Measurements from ENCODE around the gene ZRSR2. TPM values are rescaled to one million over a fixed set of nuclear protein-coding genes. Genes with fewer than 3 reads are reported as not detected.
"Not testable (repeated sequence)": the region's sequence is repeated elsewhere in the genome, so short reads cannot be mapped to it uniquely, and the experiment has no call there.

The ZRSR2 gene
- total RNA-seq, 2 experiments from 2014 or later: 21.9 to 24.2 TPM

DNA sequence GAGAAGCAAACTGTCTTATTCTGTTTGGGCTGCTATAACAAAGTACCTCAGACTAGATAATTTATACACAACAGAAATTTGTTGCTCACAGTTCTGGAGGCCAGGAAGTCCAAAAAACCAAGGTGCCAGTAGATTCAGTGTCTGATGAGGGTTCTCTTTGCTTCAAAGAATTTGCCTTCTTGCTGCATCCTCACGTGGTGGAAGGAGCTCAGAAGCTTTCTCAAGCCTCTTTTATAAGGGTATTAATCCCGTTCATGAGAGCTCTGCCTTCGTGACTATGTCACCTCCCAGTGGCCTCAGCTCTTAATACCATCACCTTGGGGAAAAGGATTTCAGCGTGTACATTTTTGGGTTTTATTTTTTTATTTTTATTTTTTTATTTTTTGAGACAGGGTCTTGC, 32.1 kb upstream of the ZRSR2 start:
- ChIA-PET CTCF (interaction anchor here (1.0 to 3.3 kb wide), 2 partner anchors 19 to 71 kb away, joined by 3 to 17 read pairs; partner anchors contain the start of gene CA5B), POLR2A (interaction anchor here (0.7 to 14.0 kb wide), 6 partner anchors 7 to 97 kb away, joined by 3 to 228 read pairs (median 12); partner anchors contain the start of genes CA5B and ZRSR2)
- H3K4me3 Mint-ChIP-seq: no peak overlapping the region
- H3K27me3 Mint-ChIP-seq: no peaks in the 10 kb centered on the region
- peaks cover 16% of the 10 kb centered on the region for H3K36me3 Mint-ChIP-seq (ENCODE audit: low read depth)
- DNase-seq: no peak
- peak overlapping the region; percentile 65 for H3K27ac Mint-ChIP-seq
- H3K4me1 Mint-ChIP-seq: peaks cover 53% of the 10 kb centered on the region
- no peaks in the 10 kb centered on the region for H3K9me3 Mint-ChIP-seq

DNA sequence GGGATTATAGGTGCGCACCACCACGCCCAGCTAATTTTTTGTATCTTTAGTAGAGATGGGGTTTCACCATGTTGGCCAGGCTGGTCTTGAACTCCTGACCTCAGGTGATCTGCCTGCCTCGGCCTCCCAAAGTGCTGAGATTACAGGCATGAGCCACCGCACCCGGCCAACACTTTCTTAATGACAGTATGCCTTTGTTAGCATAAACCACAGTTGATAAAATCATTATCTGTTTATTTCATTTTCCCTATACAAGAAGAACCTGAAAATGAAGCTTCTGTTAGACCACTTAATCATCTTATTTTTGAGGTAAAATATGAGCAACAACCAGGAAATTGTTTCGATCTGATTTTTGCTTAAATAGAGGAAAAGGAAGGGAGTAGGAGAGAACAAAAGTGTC, 30.4 kb upstream of the ZRSR2 start:
- not testable (repeated sequence) for DNase-seq, H3K27me3 Mint-ChIP-seq, H3K4me3 Mint-ChIP-seq, H3K9me3 Mint-ChIP-seq
- ChIA-PET CTCF (interaction anchor here (0.7 to 3.3 kb wide), 2 partner anchors 21 to 302 kb away, joined by 4 to 17 read pairs; partner anchors contain the start of gene CA5B), POLR2A (interaction anchor here (0.7 to 14.0 kb wide), 5 partner anchors 9 to 30 kb away, joined by 3 to 228 read pairs (median 15); partner anchors contain the start of genes CA5B and ZRSR2)
- H3K36me3 Mint-ChIP-seq (ENCODE audit: low read depth): peaks cover 11% of the 10 kb centered on the region
- H3K4me1 Mint-ChIP-seq: peaks cover 44% of the 10 kb centered on the region
- H3K27ac Mint-ChIP-seq: peak overlapping the region; percentile 74

DNA sequence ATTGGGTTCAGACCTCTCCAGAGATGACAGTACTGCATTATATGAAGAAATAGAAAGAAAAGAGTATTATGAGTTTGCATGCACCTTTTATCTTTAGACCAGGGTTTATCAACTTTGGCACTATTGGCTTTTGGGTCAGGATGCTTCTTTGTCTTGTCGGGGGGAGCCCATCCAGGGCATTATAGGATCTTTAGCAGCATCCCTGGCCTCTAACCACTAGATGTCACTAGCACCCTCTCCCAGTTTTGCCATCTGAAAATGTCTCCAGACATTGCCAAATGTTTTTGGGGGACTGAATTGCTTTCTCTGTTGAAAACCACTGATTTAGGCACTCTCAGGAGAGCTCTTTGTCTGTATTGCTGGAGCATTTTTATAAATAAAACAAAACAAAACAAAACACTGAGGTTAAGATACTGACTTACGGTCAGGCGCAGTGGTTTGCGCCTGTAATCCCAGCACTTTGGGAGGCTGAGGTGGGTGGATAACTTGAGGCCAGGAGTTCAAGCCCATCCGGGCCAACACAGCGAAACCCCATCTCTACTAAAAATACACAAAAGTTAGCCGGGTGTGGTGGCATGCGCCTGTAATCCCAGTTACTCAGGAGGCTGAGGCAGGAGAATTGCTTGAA, 28.6 kb upstream of the ZRSR2 start:
- H3K36me3 Mint-ChIP-seq (ENCODE audit: low read depth): peaks cover 8% of the 10 kb centered on the region
- H3K27me3 Mint-ChIP-seq: no peaks in the 10 kb centered on the region
- ChIA-PET POLR2A (no interaction called here), CTCF (interaction anchor here (1.0 kb wide), 1 partner anchor 11 kb away, joined by 3 read pairs; no protein-coding TSS in a partner anchor)
- DNase-seq: peak; percentile 41
- H3K4me3 Mint-ChIP-seq: no peak overlapping the region
- H3K4me1 Mint-ChIP-seq: peaks cover 38% of the 10 kb centered on the region
- H3K9me3 Mint-ChIP-seq: no peaks in the 10 kb centered on the region
- peak overlapping the region; percentile 51 for H3K27ac Mint-ChIP-seq

DNA sequence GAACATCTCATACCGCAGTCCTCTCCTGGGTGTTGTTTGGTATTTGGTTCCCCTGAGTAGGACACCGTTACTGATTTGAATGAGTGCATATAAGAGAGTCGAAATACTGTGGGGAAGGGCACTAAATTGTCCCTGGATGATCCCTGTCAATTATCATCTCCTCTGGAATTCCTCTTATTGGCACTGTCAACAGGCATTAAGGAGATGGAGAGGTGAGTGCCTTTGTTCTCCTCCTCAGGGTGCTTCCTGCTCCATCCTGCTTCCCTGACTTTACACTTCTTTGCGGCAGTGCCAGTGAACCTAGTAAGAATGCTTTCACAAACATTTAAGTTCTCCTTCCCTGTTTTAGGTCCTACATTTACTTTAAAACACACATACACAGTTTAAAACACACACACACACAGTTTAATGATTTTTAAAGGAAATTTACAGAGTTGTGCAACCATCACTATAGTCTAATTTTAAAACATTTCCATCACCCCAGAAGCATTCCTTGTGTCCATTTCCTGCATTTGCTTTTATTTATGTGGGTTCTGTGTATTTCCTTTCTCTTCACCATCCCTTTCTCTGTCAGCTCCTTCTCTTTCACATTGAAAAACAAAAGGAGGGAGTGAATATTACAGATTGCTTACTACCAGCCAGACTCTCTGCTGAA, 20.9 kb upstream of the ZRSR2 start:
- DNase-seq: no peak
- no peak overlapping the region for H3K27ac Mint-ChIP-seq
- H3K4me3 Mint-ChIP-seq: no peak overlapping the region
- CTCF ChIA-PET: no interaction called here
- no peaks in the 10 kb centered on the region for H3K9me3 Mint-ChIP-seq
- POLR2A ChIA-PET: no interaction called here
- H3K4me1 Mint-ChIP-seq: peaks cover 18% of the 10 kb centered on the region
- H3K36me3 Mint-ChIP-seq (ENCODE audit: low read depth): peaks cover 29% of the 10 kb centered on the region
- no peaks in the 10 kb centered on the region for H3K27me3 Mint-ChIP-seq

DNA sequence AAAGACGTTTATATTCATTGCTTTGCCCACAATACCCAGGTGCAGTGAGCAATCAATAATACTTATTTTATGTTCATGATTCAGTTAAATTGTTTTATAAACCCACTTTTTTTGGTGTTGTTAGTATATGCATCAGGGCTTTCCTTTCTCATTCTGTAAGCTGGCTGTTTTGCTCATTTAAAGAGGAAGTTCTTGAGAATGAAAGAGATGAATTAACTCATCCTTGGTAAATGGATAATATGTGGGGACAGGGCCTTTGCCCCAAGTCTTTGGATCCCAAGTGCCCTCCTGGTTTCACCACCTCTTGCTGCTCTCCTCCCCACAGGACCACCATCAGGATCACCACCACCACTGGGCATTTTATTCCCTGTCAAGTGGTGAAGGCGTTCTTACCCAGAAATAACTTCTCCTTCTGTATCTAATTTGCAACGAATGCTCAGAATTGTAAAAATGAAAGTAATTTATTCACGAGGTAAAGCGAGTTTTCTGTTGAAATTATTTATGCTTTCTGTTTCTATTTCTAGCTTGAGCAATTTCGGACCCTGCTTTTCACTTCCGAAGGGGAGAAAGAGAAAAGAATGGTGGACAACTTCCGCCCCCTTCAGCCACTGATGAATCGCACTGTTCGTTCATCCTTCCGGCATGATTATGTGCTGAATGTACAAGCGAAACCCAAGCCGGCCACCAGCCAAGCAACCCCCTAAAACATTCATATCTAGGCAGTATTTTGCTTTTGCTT, 8.2 kb upstream of the ZRSR2 start:
- Mint-ChIP-seq H3K4me3 (peak overlapping the region; percentile 81), H3K27me3 (no peaks in the 10 kb centered on the region), H3K4me1 (peaks cover 14% of the 10 kb centered on the region), H3K36me3 (ENCODE audit: low read depth) (peaks cover 36% of the 10 kb centered on the region), H3K9me3 (no peaks in the 10 kb centered on the region), H3K27ac (peak overlapping the region; percentile 99)
- CTCF ChIA-PET: interaction anchor here (0.9 to 1.4 kb wide), 2 partner anchors 33 to 44 kb away, joined by 3 to 5 read pairs; partner anchors contain the start of gene CA5B
- POLR2A ChIA-PET: interaction anchor here (1.0 to 3.4 kb wide), 8 partner anchors 8 to 73 kb away, joined by 3 to 24 read pairs (median 8); partner anchors contain the start of genes AP1S2, CA5B and ZRSR2
- DNase-seq: peak; percentile 43

DNA sequence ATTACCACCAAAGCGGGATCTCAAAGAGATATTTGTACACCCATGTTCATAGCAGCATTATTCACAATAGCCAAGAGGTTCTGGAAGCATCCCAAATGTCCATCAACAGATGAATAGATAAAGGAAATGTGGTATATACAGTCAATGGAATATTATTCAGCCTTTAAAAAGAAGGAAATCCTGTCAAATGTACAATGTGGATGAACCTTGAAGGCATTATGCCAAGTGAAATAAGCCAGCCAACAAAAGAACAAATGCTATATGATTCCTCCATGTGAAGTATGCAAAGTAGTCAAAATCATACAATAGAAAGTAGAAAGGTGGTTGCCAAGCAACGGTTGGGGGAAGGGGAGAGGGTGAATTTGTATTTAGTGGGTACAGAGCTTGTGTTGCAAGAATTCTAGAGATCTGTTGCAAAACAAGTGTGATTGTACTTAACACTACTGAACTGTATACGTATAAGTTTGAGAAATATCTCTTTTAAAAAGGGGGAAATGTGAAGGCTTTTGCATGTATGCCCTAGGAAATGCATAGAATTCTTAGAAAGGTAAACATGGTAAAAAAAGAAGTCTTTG, 5.0 kb upstream of the ZRSR2 start:
- Mint-ChIP-seq H3K27me3 (no peaks in the 10 kb centered on the region), H3K27ac (no peak overlapping the region), H3K4me1 (peaks cover 18% of the 10 kb centered on the region), H3K36me3 (ENCODE audit: low read depth) (peaks cover 24% of the 10 kb centered on the region), H3K9me3 (no peaks in the 10 kb centered on the region), H3K4me3 (no peak overlapping the region)
- POLR2A ChIA-PET: no interaction called here
- DNase-seq: no peak
- CTCF ChIA-PET: no interaction called here

DNA sequence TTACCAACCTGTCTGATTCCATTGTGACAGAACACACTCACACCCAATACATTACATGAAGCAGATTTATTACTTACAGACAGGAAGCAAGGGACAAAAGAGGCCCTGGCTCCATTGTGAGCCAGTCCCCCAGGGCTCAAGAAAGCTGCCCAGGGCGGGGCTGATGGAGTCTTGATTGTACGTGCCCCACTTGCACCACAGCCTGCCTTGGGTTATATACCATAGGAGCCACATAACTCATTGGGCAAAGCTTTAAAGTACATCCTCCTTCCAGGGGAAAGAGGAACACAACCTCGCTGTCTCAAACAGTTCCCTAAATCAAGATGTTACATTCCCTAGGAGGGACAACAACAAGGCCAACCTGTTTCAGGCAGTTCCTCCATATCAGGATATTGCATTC, 3.4 kb upstream of the ZRSR2 start:
- H3K9me3 Mint-ChIP-seq: no peaks in the 10 kb centered on the region
- peaks cover 19% of the 10 kb centered on the region for H3K36me3 Mint-ChIP-seq (ENCODE audit: low read depth)
- peaks cover 14% of the 10 kb centered on the region for H3K4me1 Mint-ChIP-seq
- H3K27me3 Mint-ChIP-seq: no peaks in the 10 kb centered on the region
- no peak overlapping the region for H3K4me3 Mint-ChIP-seq
- DNase-seq: no peak
- H3K27ac Mint-ChIP-seq: no peak overlapping the region
- CTCF ChIA-PET: no interaction called here
- POLR2A ChIA-PET: interaction anchor here (1.4 kb wide), 1 partner anchor 49 kb away, joined by 6 read pairs; the partner anchor contains the start of gene CA5B

DNA sequence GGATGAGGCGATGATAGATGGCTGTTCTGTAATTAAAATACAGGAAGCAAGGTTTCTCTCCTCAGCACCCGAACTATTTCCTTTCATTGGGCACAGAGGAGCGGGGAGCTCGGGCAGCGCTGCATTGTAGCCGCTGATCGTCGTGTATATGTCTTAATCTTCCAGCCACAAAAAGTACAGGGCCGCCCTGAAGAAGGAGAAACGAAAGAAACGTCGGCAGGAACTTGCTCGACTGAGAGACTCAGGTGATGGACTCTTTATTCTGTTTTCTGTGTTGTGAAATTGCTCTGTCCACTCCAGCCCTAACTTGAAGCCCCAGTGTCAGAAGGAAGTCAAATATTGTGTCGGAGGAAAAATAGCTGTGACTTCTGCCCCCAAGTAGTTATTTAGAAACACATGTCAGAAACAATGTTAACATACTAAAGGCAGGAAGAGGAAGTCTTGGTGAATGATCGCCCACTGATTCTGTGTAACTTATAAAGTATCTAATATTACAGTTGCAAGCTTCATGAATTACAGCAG, 546 bp downstream of the ZRSR2 start:
- Mint-ChIP-seq H3K4me1 (peaks cover 34% of the 10 kb centered on the region), H3K36me3 (ENCODE audit: low read depth) (peaks cover 18% of the 10 kb centered on the region), H3K27me3 (no peaks in the 10 kb centered on the region), H3K4me3 (no peak overlapping the region), H3K9me3 (no peaks in the 10 kb centered on the region), H3K27ac (no peak overlapping the region)
- no peak for DNase-seq
- POLR2A ChIA-PET: interaction anchor here (0.7 to 3.8 kb wide), 22 partner anchors 9 to 929 kb away, joined by 3 to 42 read pairs (median 6); partner anchors contain the start of genes AP1S2, CA5B and SYAP1
- CTCF ChIA-PET: interaction anchor here (0.6 to 1.8 kb wide), 5 partner anchors 34 to 458 kb away, joined by 3 to 10 read pairs (median 3); partner anchors contain the start of genes AP1S2 and CA5B

DNA sequence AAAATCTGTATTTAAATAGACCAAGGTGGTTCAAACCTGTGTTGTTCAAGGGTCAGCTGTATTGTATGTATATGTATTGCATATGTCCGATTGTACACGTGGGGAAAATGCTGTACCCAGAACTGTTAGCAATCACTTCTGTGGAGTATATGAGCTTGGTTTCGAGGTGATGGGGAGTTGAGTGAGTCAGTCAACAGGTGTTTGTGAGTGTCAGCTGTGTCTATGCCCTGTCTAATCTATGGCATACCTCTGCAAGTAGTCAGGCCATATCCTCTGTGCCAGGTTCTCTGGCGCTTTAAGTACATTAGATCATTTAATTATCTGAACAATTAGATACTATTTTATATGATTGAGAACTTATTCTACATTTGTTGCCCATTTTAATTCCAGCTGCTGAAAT, 7.4 kb downstream of the ZRSR2 start:
- H3K27ac Mint-ChIP-seq: no peak overlapping the region
- ChIA-PET CTCF (interaction anchor here (0.9 kb wide), 1 partner anchor 9 kb away, joined by 3 read pairs; no protein-coding TSS in a partner anchor), POLR2A (no interaction called here)
- H3K4me3 Mint-ChIP-seq: no peak overlapping the region
- H3K9me3 Mint-ChIP-seq: no peaks in the 10 kb centered on the region
- H3K27me3 Mint-ChIP-seq: no peaks in the 10 kb centered on the region
- DNase-seq: no peak
- H3K36me3 Mint-ChIP-seq (ENCODE audit: low read depth): peaks cover 35% of the 10 kb centered on the region
- H3K4me1 Mint-ChIP-seq: peaks cover 43% of the 10 kb centered on the region

DNA sequence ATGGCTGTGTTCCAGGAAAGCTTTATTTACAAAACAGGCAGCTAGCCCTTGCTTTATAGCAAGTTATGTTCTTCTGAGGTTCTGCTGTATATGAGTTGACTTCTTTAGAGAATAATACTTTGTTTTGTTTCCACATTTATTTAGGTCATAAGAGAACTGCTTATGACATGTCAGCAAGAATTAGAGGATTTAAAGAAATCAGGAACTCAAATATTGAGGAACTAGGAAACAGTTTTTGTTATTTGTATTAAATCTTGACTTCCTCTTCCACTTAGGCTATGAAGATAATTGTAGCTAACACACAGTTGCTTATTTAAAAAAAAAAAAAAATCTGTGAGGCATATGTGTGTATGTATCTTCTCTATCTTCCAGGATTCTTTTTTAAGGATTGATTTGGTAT, 14.3 kb downstream of the ZRSR2 start:
- Mint-ChIP-seq H3K27me3 (no peaks in the 10 kb centered on the region), H3K27ac (no peak overlapping the region)
- CTCF ChIA-PET: no interaction called here

DNA sequence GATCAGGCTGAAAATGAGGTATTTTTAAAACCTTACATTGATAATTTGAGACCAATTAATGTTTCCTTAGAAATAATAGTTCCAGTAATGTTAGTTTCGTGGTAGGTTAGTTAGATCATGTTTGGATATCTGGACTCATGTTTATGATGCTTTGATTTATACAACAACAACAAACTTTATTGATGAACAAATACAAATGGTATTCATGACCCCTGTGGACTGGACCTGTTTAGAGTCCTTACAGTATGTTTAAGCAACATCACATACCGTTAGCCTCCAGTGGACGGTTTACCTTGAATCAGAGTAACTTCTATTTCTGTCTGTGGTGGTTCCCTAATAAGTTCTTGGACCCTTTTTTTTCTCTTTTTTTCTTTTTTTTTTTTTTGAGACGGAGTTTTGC, 18.0 kb downstream of the ZRSR2 start:
- H3K4me1 Mint-ChIP-seq: peaks cover 6% of the 10 kb centered on the region
- DNase-seq: no peak
- CTCF ChIA-PET: no interaction called here
- peaks cover 42% of the 10 kb centered on the region for H3K36me3 Mint-ChIP-seq (ENCODE audit: low read depth)
- no peak overlapping the region for H3K4me3 Mint-ChIP-seq
- POLR2A ChIA-PET: no interaction called here
- no peak overlapping the region for H3K27ac Mint-ChIP-seq
- H3K9me3 Mint-ChIP-seq: no peaks in the 10 kb centered on the region
- no peaks in the 10 kb centered on the region for H3K27me3 Mint-ChIP-seq

More for the DNA sequence above, 14.3 kb downstream of the ZRSR2 start:
- Mint-ChIP-seq H3K4me3 (no peak overlapping the region), H3K36me3 (ENCODE audit: low read depth) (peaks cover 25% of the 10 kb centered on the region), H3K9me3 (no peaks in the 10 kb centered on the region), H3K4me1 (no peaks in the 10 kb centered on the region)
- no peak for DNase-seq
- POLR2A ChIA-PET: interaction anchor here (1.0 kb wide), 1 partner anchor 13 kb away, joined by 3 read pairs; no protein-coding TSS in a partner anchor

DNA sequence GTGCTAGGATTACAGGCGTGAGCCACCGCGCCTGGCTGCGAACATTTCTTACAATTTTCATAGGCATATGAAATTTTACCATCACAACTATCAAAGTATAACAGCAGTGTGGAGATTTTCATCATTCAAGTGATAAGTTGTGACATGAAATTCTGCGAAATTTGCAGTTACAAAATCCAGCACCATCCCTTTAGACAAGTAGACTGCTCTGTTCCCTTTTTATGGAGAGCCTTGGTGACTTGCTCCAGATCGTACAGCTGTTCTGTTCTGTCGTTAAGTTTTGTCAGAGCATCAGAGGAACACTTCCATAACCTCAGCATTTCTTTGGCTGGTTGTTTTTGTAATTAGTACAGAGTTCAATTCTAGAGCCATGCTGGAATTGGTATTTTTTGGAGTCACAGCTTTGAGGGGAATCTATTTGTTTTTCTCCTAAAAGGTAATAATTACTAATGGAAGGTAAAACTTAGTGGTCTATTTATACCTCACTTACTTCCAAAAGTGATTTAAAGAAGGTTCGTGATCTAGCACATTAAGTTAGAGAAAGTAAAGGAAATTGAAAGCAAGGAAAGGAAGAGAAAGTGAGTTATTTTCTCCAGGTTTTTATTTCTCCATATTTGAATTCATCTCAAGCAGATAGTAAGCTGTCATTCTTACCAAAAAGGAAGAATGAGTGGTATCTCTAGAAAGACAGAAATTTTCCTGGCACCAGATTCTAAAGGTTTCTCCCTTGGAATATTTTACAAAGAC, 22.1 kb downstream of the ZRSR2 start:
- Mint-ChIP-seq H3K4me3 (no peak overlapping the region), H3K9me3 (no peaks in the 10 kb centered on the region), H3K36me3 (ENCODE audit: low read depth) (peaks cover 45% of the 10 kb centered on the region), H3K4me1 (peaks cover 43% of the 10 kb centered on the region), H3K27ac (no peak overlapping the region), H3K27me3 (no peaks in the 10 kb centered on the region)
- CTCF ChIA-PET: interaction anchor here (1.4 kb wide), 1 partner anchor 43 kb away, joined by 3 read pairs; the partner anchor contains the start of gene AP1S2
- POLR2A ChIA-PET: interaction anchor here (1.3 kb wide), 1 partner anchor 21 kb away, joined by 4 read pairs; no protein-coding TSS in a partner anchor
- DNase-seq: no peak
